Measurements from ENCODE around the gene SATB1. TPM values are rescaled to one million over a fixed set of nuclear protein-coding genes. Genes with fewer than 3 reads are reported as not detected.

SATB1 gene
- total RNA-seq, result 11.1 and 14.1 TPM in 2 replicates

DNA sequence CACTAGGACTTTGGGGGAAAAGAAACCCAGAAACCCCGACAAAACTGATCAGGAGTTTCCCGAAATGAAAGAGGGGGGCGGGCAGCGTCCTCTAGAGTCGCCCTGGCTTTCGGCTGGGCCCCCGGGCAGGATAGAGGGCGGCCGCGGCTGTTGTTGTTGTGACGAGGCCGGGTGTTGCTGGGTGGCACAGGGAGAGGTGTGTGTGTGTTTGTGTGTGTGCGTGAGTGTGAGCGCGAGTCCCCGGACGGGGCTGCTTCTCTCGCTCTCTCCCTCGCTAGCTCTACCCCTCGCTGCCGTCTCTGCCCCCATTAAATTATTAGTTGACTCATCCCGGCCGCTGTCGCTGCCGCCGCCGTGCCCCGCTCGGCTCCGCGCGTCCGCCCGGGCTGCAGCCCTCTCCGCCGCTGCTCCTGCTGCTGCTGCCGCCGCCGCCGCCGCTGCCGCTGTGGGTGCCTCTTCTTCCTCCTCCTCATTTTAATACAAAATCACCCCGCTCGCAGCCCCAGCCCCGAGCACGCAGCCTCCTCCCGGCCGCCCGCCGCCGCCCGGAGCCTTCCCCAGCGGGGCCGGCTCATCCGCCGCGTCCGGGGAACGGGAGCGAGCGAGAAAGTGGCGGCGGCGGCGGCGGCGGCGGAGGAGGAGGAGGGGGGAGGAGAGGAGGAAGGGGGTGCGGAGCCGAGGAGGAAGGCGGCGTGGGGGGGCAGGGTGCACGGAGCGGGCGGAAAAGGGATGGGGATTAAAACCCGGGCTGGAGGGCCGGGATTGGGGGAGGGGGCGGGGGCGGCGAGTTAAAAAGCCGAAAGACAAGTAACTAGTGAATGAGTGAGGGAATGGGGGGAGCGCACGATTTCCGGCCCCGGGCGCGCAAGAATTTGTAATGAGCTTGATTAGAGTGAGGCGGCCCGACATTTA lies at the start of gene SATB1:
Gene SATB1 (minus strand): TSS at position 611 of the 912 bp plus-strand sequence. CDS start 4,372 bp downstream, outside the sequence.

